SK-N-SH (cell line): ENCODE data around the gene EFCC1. TPM values are rescaled to one million over a fixed set of nuclear protein-coding genes. Genes with fewer than 3 reads are reported as not detected.

Experiments used
- CTCF ChIA-PET: fragments of 300-600, 350-600 bp; formaldehyde crosslinking; extraction: SDS; loops from one replicate; lab custom pipeline; 2021; lab: Yijun Ruan, JAX
- POLR2A ChIA-PET: fragments of 350-600 bp; sonication (Branson Sonifier 250); formaldehyde crosslinking; extraction: SDS; loops from one replicate; lab custom pipeline; 2020; ENCODE audit warnings: antibody characterized with exemption, inconsistent platforms; lab: Yijun Ruan, JAX
- DNase-seq: peaks from one replicate; pipeline ENCODE4 v3.0.0; 2012
- H2AFZ ChIP-seq: fragments of 200-600 bp; sonication (generic); 2 replicates; pipeline ENCODE4 v1.8.1; 2016; ENCODE audit warnings: antibody characterized with exemption, mild to moderate bottlenecking, low read depth
- H3F3A ChIP-seq: fragments of 200-600 bp; sonication (generic); replicated peaks from 2 replicates; pipeline ENCODE3; 2016; ENCODE audit warnings: antibody characterized with exemption, mild to moderate bottlenecking; ENCODE audit not compliant: insufficient read depth
- H3K27ac ChIP-seq, 2 experiments: fragments of 200-500 bp in 1 of 2; fragments of 200-600 bp in 1 of 2; sonication (Bioruptor generic) in 1 of 2; sonication (generic), shearing (Covaris generic) in 1 of 2; 2 replicates each; pipeline versions ENCODE4 v1.5.1 to v1.6.1; 2014 to 2016; ENCODE audit warnings: low read depth in 2 of 2, inconsistent platforms in 1 of 2, low read length in 1 of 2, mild to moderate bottlenecking in 1 of 2, mixed read lengths in 1 of 2
- H3K27me3 ChIP-seq: fragments of 200-600 bp; sonication (generic), shearing (Covaris generic); 2 replicates; pipeline ENCODE4 v1.6.1; 2016; ENCODE audit warnings: mixed run types; ENCODE audit not compliant: insufficient read depth
- H3K36me3 ChIP-seq, 2 experiments: fragments of 200-500 bp in 1 of 2; fragments of 200-600 bp in 1 of 2; sonication (Bioruptor generic) in 1 of 2; sonication (generic) in 1 of 2; replicated peaks in 1 of 2; 2 replicates each; pipeline versions ENCODE3 to v1.5.1; 2014 to 2016; ENCODE audit warnings: low read length in 1 of 2, mild to moderate bottlenecking in 1 of 2; ENCODE audit not compliant: insufficient read depth in 2 of 2, control insufficient read depth in 1 of 2
- H3K4me1 ChIP-seq, 2 experiments: fragments of 200-500 bp in 1 of 2; fragments of 200-600 bp in 1 of 2; sonication (Bioruptor generic) in 1 of 2; sonication (generic), shearing (Covaris generic) in 1 of 2; 2 replicates each; pipeline versions ENCODE4 v1.5.1 to v1.6.1; 2014 to 2016; ENCODE audit warnings: low read depth in 1 of 2, low read length in 1 of 2, mixed run types in 1 of 2; ENCODE audit not compliant: insufficient read depth in 2 of 2, control insufficient read depth in 1 of 2
- H3K4me2 ChIP-seq: fragments of 200-600 bp; sonication (generic), shearing (Covaris generic); 2 replicates; pipeline ENCODE4 v1.6.1; 2017; ENCODE audit warnings: mixed run types
- H3K4me3 ChIP-seq, 2 experiments: fragments of 200-500 bp in 1 of 2; fragments of 200-600 bp in 1 of 2; sonication (Bioruptor generic) in 1 of 2; sonication (generic), shearing (Covaris generic) in 1 of 2; 2 replicates each; pipeline versions ENCODE4 v1.5.1 to v1.8.1; 2014 to 2016; ENCODE audit warnings: low read depth in 2 of 2, inconsistent platforms in 1 of 2, low read length in 1 of 2, mild to moderate bottlenecking in 1 of 2, mixed read lengths in 1 of 2, moderate library complexity in 1 of 2
- H3K79me2 ChIP-seq: fragments of 200-600 bp; sonication (generic); 2 replicates; pipeline ENCODE4 v1.8.1; 2017; ENCODE audit warnings: mild to moderate bottlenecking; ENCODE audit not compliant: insufficient read depth
- H3K9ac ChIP-seq: fragments of 200-600 bp; sonication (generic); 2 replicates; pipeline ENCODE4 v1.6.1; 2017; ENCODE audit warnings: mixed run types
- H3K9me2 ChIP-seq: fragments of 200-600 bp; sonication (generic); 2 replicates; pipeline ENCODE4 v1.6.1; 2017; ENCODE audit warnings: mixed run types
- H3K9me3 ChIP-seq: fragments of 200-600 bp; sonication (generic); 2 replicates; pipeline ENCODE4 v1.6.1; 2017; ENCODE audit warnings: mixed run types, mild to moderate bottlenecking, moderate library complexity
- H4K20me1 ChIP-seq: fragments of 200-600 bp; sonication (generic); 2 replicates; pipeline ENCODE4 v1.6.1; 2017; ENCODE audit warnings: mild to moderate bottlenecking, mixed run types; ENCODE audit not compliant: insufficient read depth
- CHD2 ChIP-seq: fragments of 150-350 bp; IDR thresholded peaks from 2 replicates; pipeline ENCODE4 v1.6.1; 2018; ENCODE audit warnings: low read length; ENCODE audit not compliant: partially characterized antibody
- CTCF ChIP-seq: fragments of 200-600 bp; sonication (generic); IDR thresholded peaks from 2 replicates; pipeline ENCODE4 v1.6.1; 2017; ENCODE audit warnings: antibody characterized with exemption, mild to moderate bottlenecking, moderate library complexity
- EP300 ChIP-seq, 2 experiments: IDR thresholded peaks; 2 replicates each; pipeline versions ENCODE4 v1.4.0 to v1.6.1; 2012; ENCODE audit warnings: borderline replicate concordance in 1 of 2, low read depth in 1 of 2, low read length in 1 of 2
- FOXJ3 ChIP-seq: sonication (generic); formaldehyde crosslinking; IDR thresholded peaks from 2 replicates; pipeline ENCODE4 v1.5.1; 2020; ENCODE audit warnings: mild to moderate bottlenecking, missing genetic modification reagents
- FOXM1 ChIP-seq: IDR thresholded peaks from 2 replicates; pipeline ENCODE4 v1.4.0; 2012; ENCODE audit warnings: low read depth, mild to moderate bottlenecking
- IRF3 ChIP-seq: fragments of 150-350 bp; IDR thresholded peaks from 2 replicates; pipeline ENCODE4 v1.6.1; 2016; ENCODE audit warnings: mild to moderate bottlenecking, low read depth, low read length
- MXI1 ChIP-seq: IDR thresholded peaks from 2 replicates; pipeline ENCODE4 v1.6.1; 2012; ENCODE audit warnings: mild to moderate bottlenecking, low read depth, low read length, improper control_type of control experiment
- NRF1 ChIP-seq: IDR thresholded peaks from 2 replicates; pipeline ENCODE4 v1.6.1; 2012; ENCODE audit warnings: low read depth, mild to moderate bottlenecking, low read length
- RAD21 ChIP-seq: IDR thresholded peaks from 2 replicates; pipeline ENCODE4 v1.6.1; 2012; ENCODE audit warnings: mild to moderate bottlenecking, low read length
- RFX5 ChIP-seq: IDR thresholded peaks from 2 replicates; pipeline ENCODE4 v1.6.1; 2012; ENCODE audit warnings: mild to moderate bottlenecking, improper control_type of control experiment, low read length
- SMC3 ChIP-seq: IDR thresholded peaks from 2 replicates; pipeline ENCODE4 v1.6.1; 2012; ENCODE audit warnings: low read depth, low read length, improper control_type of control experiment
- TAF1 ChIP-seq: IDR thresholded peaks from 2 replicates; pipeline ENCODE4 v1.6.1; 2012; ENCODE audit warnings: low read depth, mild to moderate bottlenecking, low read length, moderate library complexity, borderline replicate concordance
- TCF12 ChIP-seq: IDR thresholded peaks from 2 replicates; pipeline ENCODE4 v1.4.0; 2012
- TEAD4 ChIP-seq: IDR thresholded peaks from 2 replicates; pipeline ENCODE4 v1.4.0; 2012; ENCODE audit warnings: mild to moderate bottlenecking, borderline replicate concordance; ENCODE audit not compliant: insufficient read depth
- USF1 ChIP-seq: IDR thresholded peaks from 2 replicates; pipeline ENCODE4 v1.4.0; 2012; ENCODE audit warnings: low read depth, borderline replicate concordance
- YY1 ChIP-seq: IDR thresholded peaks from 2 replicates; pipeline ENCODE4 v1.4.0; 2012; ENCODE audit warnings: low read depth, mild to moderate bottlenecking
- WGBS: methylation state at CpG from one replicate; pipeline ENCODE4 v1.1.6; 2017; ENCODE audit warnings: low lambda C conversion rate; 5-methylcytosine and 5-hydroxymethylcytosine counted together
- polyA plus RNA-seq, 3 experiments: library from polyadenylated mRNA; depleted of rRNA; stranded (reverse); fragments of >200 nt; gene quantifications; 2 replicates each; pipeline ENCODE4 v1.2.3, GENCODE V29; 2012
- TF ChIP-seq, protein P1 (sequence below): IDR thresholded peaks from 2 replicates; pipeline ENCODE4; 2012

EFCC1 gene
- polyA plus RNA-seq, 1 of the 3 experiments (the other 2 are of a cell fraction): not detected

DNA sequence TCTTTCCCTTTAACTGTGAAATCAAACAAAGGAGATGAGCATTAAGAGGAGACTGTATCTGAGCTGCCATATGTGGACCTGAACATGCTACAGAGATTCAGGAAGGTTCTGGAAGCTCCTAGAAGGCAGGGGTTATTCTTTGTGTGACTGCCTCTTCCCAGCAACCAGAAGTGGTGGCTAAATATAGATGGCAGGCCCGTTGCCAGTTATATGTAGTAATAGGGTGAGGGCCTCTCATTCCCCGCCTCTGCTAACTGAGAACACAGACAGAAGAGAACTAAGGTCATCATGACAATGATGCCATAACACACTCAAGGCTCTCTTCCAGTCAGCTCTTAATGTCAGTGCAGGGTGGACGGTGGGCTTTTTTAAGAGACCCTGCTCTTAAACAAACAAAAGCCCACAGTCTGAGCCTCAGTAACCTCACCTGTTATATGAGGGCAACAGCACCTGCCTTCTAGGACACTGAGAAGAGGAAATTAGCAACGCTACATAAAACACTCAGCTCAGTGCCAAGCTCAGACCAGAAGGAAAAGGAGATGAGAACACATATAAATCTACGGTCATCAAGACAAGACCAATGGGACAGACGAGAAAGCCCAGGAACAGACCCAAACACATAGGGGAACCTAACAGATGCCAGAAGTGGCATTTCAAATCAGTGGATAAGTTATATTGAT, 29.5 kb upstream of the EFCC1 start (continued):
- no peak for TF ChIP-seq NRF1
- TF ChIP-seq IRF3: no peak

- Histone ChIP-seq H3F3A (no peaks in the 10 kb centered on the region), H3K9me3 (no peaks in the 10 kb centered on the region), H2AFZ (no peak overlapping the region), H3K79me2 (no peaks in the 10 kb centered on the region), H3K4me2 (no peak overlapping the region), H3K4me3 (no peak overlapping the region), H3K27me3 (peaks cover 8% of the 10 kb centered on the region; the same call in 1 of the 2 replicates)
- 62% methylated on average over 5 of the region's 5 CpGs for WGBS
- DNase-seq: no peak
- CTCF ChIA-PET: no interaction called here
- TF ChIP-seq CHD2 (no peak), RFX5 (no peak), MXI1 (no peak), YY1 (no peak), EP300 (IDR thresholded peaks at IDR 0.05; ENCODE audit: borderline replicate concordance in 1 of 2, low read depth in 1 of 2, low read length in 1 of 2) (no peak), TAF1 (no peak), TCF12 (no peak), RAD21 (no peak), SMC3 (no peak)
- TF ChIP-seq, protein P1, sequence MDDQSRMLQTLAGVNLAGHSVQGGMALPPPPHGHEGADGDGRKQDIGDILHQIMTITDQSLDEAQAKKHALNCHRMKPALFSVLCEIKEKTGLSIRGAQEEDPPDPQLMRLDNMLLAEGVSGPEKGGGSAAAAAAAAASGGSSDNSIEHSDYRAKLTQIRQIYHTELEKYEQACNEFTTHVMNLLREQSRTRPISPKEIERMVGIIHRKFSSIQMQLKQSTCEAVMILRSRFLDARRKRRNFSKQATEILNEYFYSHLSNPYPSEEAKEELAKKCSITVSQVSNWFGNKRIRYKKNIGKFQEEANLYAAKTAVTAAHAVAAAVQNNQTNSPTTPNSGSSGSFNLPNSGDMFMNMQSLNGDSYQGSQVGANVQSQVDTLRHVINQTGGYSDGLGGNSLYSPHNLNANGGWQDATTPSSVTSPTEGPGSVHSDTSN: no peak
- TF ChIP-seq, all 33 proteins: peak for 0
- Histone ChIP-seq H3K4me1 (no peaks in the 10 kb centered on the region; a peak in 1 of 4 replicates), H3K9me2 (no peaks in the 10 kb centered on the region), H4K20me1 (no peaks in the 10 kb centered on the region), H3K27ac (no peak overlapping the region), H3K9ac (no peak overlapping the region), H3K36me3 (no peaks in the 10 kb centered on the region)
- POLR2A ChIA-PET: no interaction called here
Measured at GRCh38 chr3:128973988-128974564, 27.0 kb upstream of the EFCC1 start.

DNA sequence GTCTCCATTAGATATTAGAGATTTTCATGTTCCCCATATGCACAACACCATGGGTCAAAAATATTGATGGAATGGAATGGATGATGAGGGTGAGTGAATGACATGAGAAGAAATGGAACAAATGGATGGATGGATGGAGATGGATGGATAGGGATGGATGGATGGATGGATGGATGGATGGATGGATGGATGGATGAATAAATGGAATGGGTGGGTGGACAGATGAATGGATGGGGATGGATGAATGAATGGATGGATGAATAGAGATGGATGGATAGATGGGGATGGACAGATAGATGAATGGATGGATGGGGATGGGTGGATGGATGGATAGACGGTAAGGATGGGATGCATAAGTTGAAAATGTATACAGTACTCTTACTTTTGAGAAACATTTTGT, 25.8 kb upstream of the EFCC1 start:
- ChIA-PET POLR2A (no interaction called here), CTCF (no interaction called here)
- peaks cover 8% of the 10 kb centered on the region; the same call in 1 of the 2 replicates for H3K27me3 ChIP-seq
- no peaks in the 10 kb centered on the region for H4K20me1 ChIP-seq
- no peak overlapping the region for H3K4me3 ChIP-seq
- no peaks in the 10 kb centered on the region for H3K79me2 ChIP-seq
- no peaks in the 10 kb centered on the region for H3K9me2 ChIP-seq
- H3K27ac ChIP-seq: no peak overlapping the region
- no peak overlapping the region for H2AFZ ChIP-seq
- DNase-seq: no peak
- H3K36me3 ChIP-seq: no peaks in the 10 kb centered on the region
- H3K4me1 ChIP-seq: no peaks in the 10 kb centered on the region; a peak in 1 of 4 replicates
- no peak overlapping the region for H3K4me2 ChIP-seq
- no peaks in the 10 kb centered on the region for H3F3A ChIP-seq
- TF ChIP-seq, protein P1: no peak
- TF ChIP-seq CTCF: no peak
- TF ChIP-seq CHD2: no peak
- no peak for TF ChIP-seq USF1
- no peak for TF ChIP-seq FOXM1
- no peak for TF ChIP-seq FOXJ3 (CRISPR knock-in tag)
- no peak for TF ChIP-seq TEAD4
- no peak for TF ChIP-seq RAD21
- TF ChIP-seq MXI1: no peak
- no peaks in the 10 kb centered on the region for H3K9me3 ChIP-seq
- 75% methylated on average over 1 of the region's 1 CpG for WGBS
- no peak overlapping the region for H3K9ac ChIP-seq
